ENCODE results near the gene OSBPL5. TPM values are rescaled to one million over a fixed set of nuclear protein-coding genes. Genes with fewer than 3 reads are reported as not detected.

The OSBPL5 gene
- total RNA-seq, 4 donors from 2014 or later = 59.6 to 119 (median 71.7) TPM

DNA sequence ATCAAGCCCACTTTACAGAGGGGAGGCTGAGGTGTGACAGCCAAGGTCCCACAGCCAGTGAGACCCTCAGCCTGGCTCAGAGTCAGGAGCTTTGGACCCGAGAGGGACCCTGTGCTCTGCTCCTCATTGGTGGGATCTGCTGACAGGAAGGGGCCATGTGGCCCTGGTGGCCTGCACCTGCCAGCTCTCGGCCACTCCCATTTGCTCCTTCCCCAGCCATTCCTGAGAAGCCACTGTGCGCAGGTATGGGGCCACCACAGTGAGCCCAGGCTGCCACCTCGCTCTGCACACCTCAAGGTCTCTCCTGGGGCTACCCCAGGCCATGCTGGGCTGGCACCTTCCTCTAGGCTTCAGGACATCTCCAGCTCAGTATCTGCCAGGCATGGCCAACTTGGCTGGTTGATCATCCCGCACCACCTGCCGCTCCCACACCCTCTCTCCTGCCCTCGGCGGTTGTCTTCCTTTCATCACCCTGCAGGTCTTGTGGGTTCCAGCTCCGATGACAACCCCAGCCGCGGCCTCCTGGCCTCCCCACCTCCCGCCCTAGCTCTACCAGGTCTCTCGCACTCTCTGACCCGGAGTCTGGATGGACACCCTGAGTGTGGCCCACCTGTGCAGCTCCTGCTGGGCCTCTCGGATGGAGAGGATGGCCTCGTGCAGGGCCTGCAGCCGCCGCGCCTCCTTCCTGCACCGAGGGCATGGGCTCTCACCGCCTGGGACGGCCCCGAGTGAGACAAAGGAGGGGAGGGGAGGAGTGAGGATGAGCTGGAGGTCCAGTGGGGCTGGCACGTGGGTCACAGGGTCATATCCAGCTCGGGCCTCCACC is 75.7 kb downstream of the OSBPL5 start:
- no peak overlapping the region for H3K4me3 ChIP-seq
- TF ChIP-seq CTCF (IDR thresholded peaks at IDR 0.05) = no peak
- no peak for TF ChIP-seq POLR2AphosphoS5 (IDR thresholded peaks at IDR 0.05)
- TF ChIP-seq POLR2A (IDR thresholded peaks at IDR 0.05; ENCODE audit: low read depth) = no peak
- no peak for TF ChIP-seq EP300 (IDR thresholded peaks at IDR 0.05)
- no peak overlapping the region for H3K27ac ChIP-seq (replicated peaks in 1 of 4)
- peaks cover 0 to 27% (median 13%) of the 10 kb centered on the region in 4 donors for H3K4me1 ChIP-seq
- intact Hi-C loops (cut with DNase I) = loop anchor here (5.0 kb wide), 1 partner anchor 37 kb away; no protein-coding TSS in a partner anchor
- no peaks in the 10 kb centered on the region for H3K27me3 ChIP-seq
- no peak for DNase-seq (ENCODE audit: extremely low spot score)
- H3K9me3 ChIP-seq = no peaks in the 10 kb centered on the region
- WGBS = 89% methylated on average over 20 of the region's 25 CpGs
- peaks cover 17 to 69% (median 60%) of the 10 kb centered on the region in 4 donors for H3K36me3 ChIP-seq

GRCh38 chr11:3088806-3089205 is 76.3 kb downstream of the OSBPL5 start:
- H3K4me1 ChIP-seq = peaks cover 0 to 23% (median 13%) of the 10 kb centered on the region in 4 donors
- 89% methylated on average over 14 of the region's 14 CpGs for WGBS
- peaks cover 12 to 62% (median 53%) of the 10 kb centered on the region in 4 donors for H3K36me3 ChIP-seq
- intact Hi-C loops (cut with DNase I) = no loop called here
- H3K9me3 ChIP-seq = no peaks in the 10 kb centered on the region
- H3K4me3 ChIP-seq = no peak overlapping the region
- no peak for TF ChIP-seq POLR2A (IDR thresholded peaks at IDR 0.05; ENCODE audit: low read depth)
- TF ChIP-seq EP300 (IDR thresholded peaks at IDR 0.05) = no peak
- TF ChIP-seq CTCF (IDR thresholded peaks at IDR 0.05) = no peak
- TF ChIP-seq POLR2AphosphoS5 (IDR thresholded peaks at IDR 0.05) = no peak
- H3K27ac ChIP-seq (replicated peaks in 1 of 4) = no peak overlapping the region
- no peaks in the 10 kb centered on the region for H3K27me3 ChIP-seq
- no peak for DNase-seq (ENCODE audit: extremely low spot score)

- Histone ChIP-seq H3K9me3 (no peaks in the 10 kb centered on the region), H3K4me1 (peaks cover 0 to 18% (median 11%) of the 10 kb centered on the region in 4 donors), H3K4me3 (no peak overlapping the region), H3K27ac (replicated peaks in 1 of 4) (no peak overlapping the region), H3K27me3 (peaks cover 0 to 6% (median 0%) of the 10 kb centered on the region in 4 donors), H3K36me3 (peaks cover 11 to 55% (median 48%) of the 10 kb centered on the region in 4 donors)
- no peak for TF ChIP-seq POLR2A (IDR thresholded peaks at IDR 0.05; ENCODE audit: low read depth)
- no peak for TF ChIP-seq POLR2AphosphoS5 (IDR thresholded peaks at IDR 0.05)
- TF ChIP-seq CTCF (IDR thresholded peaks at IDR 0.05) = no peak
- TF ChIP-seq EP300 (IDR thresholded peaks at IDR 0.05) = no peak
- DNase-seq (ENCODE audit: extremely low spot score) = no peak
- 80% methylated on average over 15 of the region's 24 CpGs for WGBS
- intact Hi-C loops (cut with DNase I) = no loop called here
Measured at GRCh38 chr11:3087821-3088800, 77.0 kb downstream of the OSBPL5 start.

DNA sequence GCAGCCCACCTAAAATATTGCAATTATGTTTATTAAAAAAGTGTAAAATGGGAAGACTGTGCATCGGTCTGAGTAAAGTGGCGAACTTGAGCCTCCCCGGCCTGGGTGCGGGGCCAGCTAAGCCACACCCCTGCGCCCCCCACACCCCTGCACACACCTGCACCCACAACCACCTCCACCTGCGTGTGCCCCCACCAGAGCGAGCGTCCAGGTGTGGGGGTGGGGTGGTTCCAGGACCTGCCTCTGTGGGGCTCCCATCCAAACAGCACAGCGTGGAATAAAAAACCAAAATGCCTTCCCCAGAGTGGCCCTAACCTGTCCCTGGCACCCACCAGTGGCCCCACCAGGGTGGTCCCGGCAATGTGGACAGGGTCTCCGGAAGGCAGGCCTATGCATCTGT is 77.7 kb downstream of the OSBPL5 start:
- DNase-seq (ENCODE audit: extremely low spot score) = no peak
- peaks cover 0 to 11% (median 9%) of the 10 kb centered on the region in 4 donors for H3K4me1 ChIP-seq
- no peaks in the 10 kb centered on the region for H3K9me3 ChIP-seq
- peaks cover 7 to 49% (median 44%) of the 10 kb centered on the region in 4 donors for H3K36me3 ChIP-seq
- H3K27ac ChIP-seq (replicated peaks in 1 of 4) = no peak overlapping the region
- H3K4me3 ChIP-seq = no peak overlapping the region
- WGBS = 87% methylated on average over 9 of the region's 11 CpGs
- TF ChIP-seq POLR2AphosphoS5 (IDR thresholded peaks at IDR 0.05) (no peak), CTCF (IDR thresholded peaks at IDR 0.05) (no peak), EP300 (IDR thresholded peaks at IDR 0.05) (no peak), POLR2A (IDR thresholded peaks at IDR 0.05; ENCODE audit: low read depth) (no peak)
- H3K27me3 ChIP-seq = peaks cover 0 to 6% (median 0%) of the 10 kb centered on the region in 4 donors
- intact Hi-C loops (cut with DNase I) = no loop called here
